ENCODE results near the gene GLP1R. TPM values are rescaled to one million over a fixed set of nuclear protein-coding genes. Genes with fewer than 3 reads are reported as not detected.
A peak's percentile ranks its signal among the peaks of the same experiment; 100 is the strongest.

GLP1R gene
- total RNA-seq, 2 donors from 2014 or later: not detected

DNA sequence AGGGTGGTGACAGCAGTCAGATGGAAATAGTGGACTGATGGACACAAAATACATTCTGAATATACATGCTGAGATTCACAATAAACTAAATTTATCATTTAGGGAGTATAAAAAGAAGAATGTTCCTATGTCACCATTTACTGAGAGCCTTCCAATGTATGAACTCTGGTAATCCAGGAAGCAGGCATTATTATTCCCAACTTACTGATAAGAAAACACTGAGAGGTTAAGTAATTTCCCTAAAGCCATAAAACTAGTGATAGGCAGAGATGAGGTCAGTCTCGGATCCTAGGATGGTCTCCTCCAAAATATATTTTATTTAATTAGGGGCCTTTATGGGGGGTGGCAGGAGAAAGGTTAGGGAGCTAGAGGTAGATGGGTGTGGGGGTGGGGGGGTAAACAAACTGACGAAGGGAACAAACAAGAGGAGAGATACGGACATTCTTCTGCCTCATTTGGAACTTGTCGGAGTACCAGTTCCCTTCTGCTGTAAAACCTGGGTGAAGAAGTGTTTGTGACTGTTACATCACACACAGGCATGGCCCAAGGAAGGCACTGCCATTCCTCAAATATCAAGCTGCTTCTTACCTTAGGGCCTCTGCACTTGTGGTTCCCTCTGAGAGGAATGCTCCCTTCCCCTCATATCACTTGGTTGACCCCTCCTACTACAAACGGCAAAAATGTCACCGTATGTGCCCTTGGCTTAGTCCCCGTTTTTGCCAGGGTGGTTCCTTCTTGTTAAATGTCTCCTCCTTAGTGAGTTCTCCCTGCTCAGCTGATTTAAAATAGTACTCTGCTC lies 59.7 kb downstream of the GLP1R start:
- TF ChIP-seq CTCF (IDR thresholded peaks at IDR 0.05): no peak
- no peak overlapping the region for H3K4me3 ChIP-seq
- no peak for DNase-seq (ENCODE audit: low spot score)
- H3K4me1 ChIP-seq (ENCODE audit: control insufficient read depth in 1 of 2, low read depth in 2 of 2): no peaks in the 10 kb centered on the region
- peaks cover 6% of the 10 kb centered on the region for H3K36me3 ChIP-seq
- H3K27ac ChIP-seq: no peak overlapping the region
- no peaks in the 10 kb centered on the region for H3K27me3 ChIP-seq (replicated peaks; ENCODE audit: insufficient read depth)
- H3K9me3 ChIP-seq: no peaks in the 10 kb centered on the region
- no peak for ATAC-seq (ENCODE audit: insufficient number of reproducible peaks, low FRiP score, low read depth)

DNA sequence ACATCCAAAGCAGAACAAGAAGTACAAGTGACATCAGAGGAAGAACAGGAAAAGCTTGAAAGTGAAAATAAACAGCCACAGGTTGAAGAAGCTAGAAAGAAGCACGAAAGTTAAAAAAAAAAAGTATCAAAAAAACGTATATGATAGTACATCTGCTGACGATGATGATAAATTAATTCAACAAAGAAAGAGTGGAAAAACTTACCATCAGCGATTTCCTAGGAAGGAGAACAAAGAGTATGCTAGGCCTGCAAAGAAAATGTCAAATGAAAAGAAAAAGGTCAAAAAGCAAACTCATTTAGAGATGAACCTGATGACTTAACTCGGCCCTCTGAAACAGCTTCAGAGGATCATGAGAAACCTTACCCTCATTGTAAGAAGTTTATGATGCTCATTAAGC lies 62.7 kb downstream of the GLP1R start:
- Histone ChIP-seq H3K27ac (no peak overlapping the region), H3K9me3 (no peaks in the 10 kb centered on the region), H3K4me1 (ENCODE audit: control insufficient read depth in 1 of 2, low read depth in 2 of 2) (peaks cover 3 to 16% of the 10 kb centered on the region in 2 donors), H3K27me3 (replicated peaks; ENCODE audit: insufficient read depth) (no peaks in the 10 kb centered on the region), H3K4me3 (no peak overlapping the region), H3K36me3 (no peaks in the 10 kb centered on the region)
- DNase-seq (ENCODE audit: low spot score) (no peak), ATAC-seq (ENCODE audit: insufficient number of reproducible peaks, low FRiP score, low read depth) (no peak)
- TF ChIP-seq CTCF (IDR thresholded peaks at IDR 0.05): no peak

GRCh38 chr6:39113788-39114187 lies 65.2 kb downstream of the GLP1R start:
- no peak for DNase-seq (ENCODE audit: low spot score)
- ATAC-seq (ENCODE audit: insufficient number of reproducible peaks, low FRiP score, low read depth): no peak
- TF ChIP-seq CTCF (IDR thresholded peaks at IDR 0.05): no peak

GRCh38 chr6:39114388-39114703 lies 65.8 kb downstream of the GLP1R start:
- H3K36me3 ChIP-seq: no peaks in the 10 kb centered on the region
- DNase-seq (ENCODE audit: low spot score) (no peak), ATAC-seq (ENCODE audit: insufficient number of reproducible peaks, low FRiP score, low read depth) (peak; percentile 50)
- no peaks in the 10 kb centered on the region for H3K9me3 ChIP-seq
- peak overlapping the region; percentile 71 for H3K4me3 ChIP-seq
- no peak for TF ChIP-seq CTCF (IDR thresholded peaks at IDR 0.05)
- H3K4me1 ChIP-seq (ENCODE audit: control insufficient read depth in 1 of 2, low read depth in 2 of 2): peaks cover 3 to 16% of the 10 kb centered on the region in 2 donors
- peak overlapping the region; percentile 81 to 82 for H3K27ac ChIP-seq
- no peaks in the 10 kb centered on the region for H3K27me3 ChIP-seq (replicated peaks; ENCODE audit: insufficient read depth)

More at GRCh38 chr6:39113788-39114187, 65.2 kb downstream of the GLP1R start:
- H3K27ac ChIP-seq: no peak overlapping the region
- peaks cover 3 to 16% of the 10 kb centered on the region in 2 donors for H3K4me1 ChIP-seq (ENCODE audit: control insufficient read depth in 1 of 2, low read depth in 2 of 2)
- H3K9me3 ChIP-seq: no peaks in the 10 kb centered on the region
- no peaks in the 10 kb centered on the region for H3K27me3 ChIP-seq (replicated peaks; ENCODE audit: insufficient read depth)
- H3K36me3 ChIP-seq: no peaks in the 10 kb centered on the region
- peak overlapping the region; percentile 71 for H3K4me3 ChIP-seq

DNA sequence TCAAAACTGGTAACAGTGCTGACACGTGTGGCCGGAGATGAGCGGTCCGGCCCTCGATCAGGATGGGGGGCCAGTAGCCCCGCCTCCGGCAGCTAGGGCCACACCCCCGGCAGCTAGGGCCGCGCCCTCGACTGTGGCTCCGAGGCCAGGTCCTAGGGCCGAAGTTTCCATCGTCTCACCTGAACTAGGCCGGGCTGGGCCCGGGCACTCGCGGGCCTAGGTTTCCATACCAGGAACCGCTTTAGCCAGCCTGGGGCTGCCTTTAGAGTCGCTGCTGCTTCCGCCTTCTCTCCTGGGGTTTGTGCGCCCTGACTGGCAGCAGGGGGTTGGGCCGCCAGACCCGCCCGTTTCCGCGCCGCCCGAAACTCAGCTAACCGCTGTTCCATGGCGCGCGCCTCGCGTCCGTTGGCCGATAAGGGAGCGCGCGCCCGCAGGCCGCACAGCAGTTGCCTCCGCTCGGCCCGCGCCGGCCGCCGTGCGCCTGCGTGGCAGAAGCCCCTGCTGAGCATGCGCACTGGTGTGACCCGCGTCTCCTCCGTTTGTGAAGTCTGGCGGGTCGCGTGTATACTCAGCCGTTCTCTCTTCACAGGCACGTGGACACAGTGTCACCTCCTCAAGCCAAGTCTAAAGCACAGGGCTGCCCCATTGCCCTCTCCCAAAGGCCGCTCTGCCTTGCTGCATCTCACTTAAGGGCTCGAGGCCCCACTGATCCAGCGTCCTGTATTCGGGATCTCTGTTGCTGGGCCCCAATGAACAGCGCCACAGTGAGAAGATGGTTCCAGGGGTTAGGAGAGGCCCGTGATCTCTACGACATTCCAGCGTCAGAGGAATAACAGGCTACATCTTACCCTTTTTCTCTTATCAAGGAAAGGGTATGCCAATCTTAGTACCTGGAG lies 66.4 kb downstream of the GLP1R start, which contains the start of gene SAYSD1:
TSS of gene SAYSD1 (minus strand) at position 483 of the 896 bp plus-strand sequence. CDS start at position 386, 97 bp downstream.
- peak; percentile 53 for DNase-seq (ENCODE audit: low spot score)
- no peak for TF ChIP-seq CTCF (IDR thresholded peaks at IDR 0.05)
- Histone ChIP-seq H3K4me3 (peak within 1 kb of the TSS; percentile 71), H3K4me1 (ENCODE audit: control insufficient read depth in 1 of 2, low read depth in 2 of 2) (peaks cover 3 to 16% of the 10 kb centered on the region in 2 donors), H3K9me3 (no peaks in the 10 kb centered on the region), H3K36me3 (no peaks in the 10 kb centered on the region), H3K27me3 (replicated peaks; ENCODE audit: insufficient read depth) (no peaks in the 10 kb centered on the region), H3K27ac (peak within 1 kb of the TSS; percentile 81 to 82)
- peak; percentile 84 for ATAC-seq (ENCODE audit: insufficient number of reproducible peaks, low FRiP score, low read depth)
